Measurements from ENCODE around the gene A2ML1.
"Not testable (repeated sequence)": the region's sequence is repeated elsewhere in the genome, so short reads cannot be mapped to it uniquely, and the experiment has no call there.

A2ML1 gene

GRCh38 chr12:8906266-8907180 lies 84.1 kb downstream of the A2ML1 start:
- no peak for DNase-seq (ENCODE audit: low read depth in 2 of 2)

GRCh38 chr12:8907513-8907912 lies 85.1 kb downstream of the A2ML1 start:
- DNase-seq (ENCODE audit: low read depth in 2 of 2): no peak

GRCh38 chr12:8909752-8910151 lies 87.3 kb downstream of the A2ML1 start:
- DNase-seq (ENCODE audit: low read depth in 2 of 2): no peak

GRCh38 chr12:8911606-8912268 lies 89.3 kb downstream of the A2ML1 start:
- no peak for DNase-seq (ENCODE audit: low read depth in 2 of 2)

GRCh38 chr12:8912914-8913313 lies 90.5 kb downstream of the A2ML1 start:
- no peak for DNase-seq (ENCODE audit: low read depth in 2 of 2)

GRCh38 chr12:8913702-8914032 lies 91.2 kb downstream of the A2ML1 start:
- DNase-seq (ENCODE audit: low read depth in 2 of 2): no peak

GRCh38 chr12:8914033-8914715 lies 91.8 kb downstream of the A2ML1 start, which contains the start of gene PHC1:
Gene PHC1, plus strand, starts transcription at chr12:8914509. Its CDS starts 3,169 bp downstream, at chr12:8917678.
- peak; percentile 50 to 69 for DNase-seq (ENCODE audit: low read depth in 2 of 2)

GRCh38 chr12:8914716-8915526 lies 92.5 kb downstream of the A2ML1 start:
- peak; percentile 23 to 36 for DNase-seq (ENCODE audit: low read depth in 2 of 2)

GRCh38 chr12:8916154-8916553 lies 93.7 kb downstream of the A2ML1 start:
- no peak for DNase-seq (ENCODE audit: low read depth in 2 of 2)

- DNase-seq (ENCODE audit: low read depth in 2 of 2): no peak
These were observed 94.6 kb downstream of the A2ML1 start for GRCh38 chr12:8917031-8917430.

- DNase-seq (ENCODE audit: low read depth in 2 of 2): no peak
These were observed 95.3 kb downstream of the A2ML1 start for GRCh38 chr12:8917751-8918150.

- not testable (repeated sequence) for DNase-seq (ENCODE audit: low read depth in 2 of 2)
These were observed 97.2 kb downstream of the A2ML1 start for GRCh38 chr12:8919643-8920042.

GRCh38 chr12:8922544-8922943 lies 100.1 kb downstream of the A2ML1 start:
- DNase-seq (ENCODE audit: low read depth in 2 of 2): no peak

All from stimulated activated CD8-positive, alpha-beta memory T cell treated with anti-CD3 and anti-CD28 coated beads, Interleukin-15, amount 100 ng/mL, for 4 hours (primary cell).